ENCODE data around the gene CATSPERZ.

- TF ChIP-seq CTCF (IDR thresholded peaks at IDR 0.05), result peak in 1 of 3 experiments; percentile 35
- peak in 1 of 2 donors; percentile 96 for TF ChIP-seq POLR2AphosphoS5 (IDR thresholded peaks at IDR 0.05)
- peak; percentile 4 for TF ChIP-seq POLR2A (IDR thresholded peaks at IDR 0.05; ENCODE audit: low read depth)
Observed at GRCh38 chr11:64269540-64270220, 30.5 kb upstream of the CATSPERZ start.

All from esophagus muscularis mucosa (tissue), 3 donors.